ENCODE results near the gene PCIF1. TPM values are rescaled to one million over a fixed set of nuclear protein-coding genes. Genes with fewer than 3 reads are reported as not detected.
A peak's percentile ranks its signal among the peaks of the same experiment; 100 is the strongest.
"Not testable (repeated sequence)": the region's sequence is repeated elsewhere in the genome, so short reads cannot be mapped to it uniquely, and the experiment has no call there.

Gene PCIF1
- polyA plus RNA-seq, 12 donors = 20.6 to 40.3 (median 22.7) TPM; not detected in 1

DNA sequence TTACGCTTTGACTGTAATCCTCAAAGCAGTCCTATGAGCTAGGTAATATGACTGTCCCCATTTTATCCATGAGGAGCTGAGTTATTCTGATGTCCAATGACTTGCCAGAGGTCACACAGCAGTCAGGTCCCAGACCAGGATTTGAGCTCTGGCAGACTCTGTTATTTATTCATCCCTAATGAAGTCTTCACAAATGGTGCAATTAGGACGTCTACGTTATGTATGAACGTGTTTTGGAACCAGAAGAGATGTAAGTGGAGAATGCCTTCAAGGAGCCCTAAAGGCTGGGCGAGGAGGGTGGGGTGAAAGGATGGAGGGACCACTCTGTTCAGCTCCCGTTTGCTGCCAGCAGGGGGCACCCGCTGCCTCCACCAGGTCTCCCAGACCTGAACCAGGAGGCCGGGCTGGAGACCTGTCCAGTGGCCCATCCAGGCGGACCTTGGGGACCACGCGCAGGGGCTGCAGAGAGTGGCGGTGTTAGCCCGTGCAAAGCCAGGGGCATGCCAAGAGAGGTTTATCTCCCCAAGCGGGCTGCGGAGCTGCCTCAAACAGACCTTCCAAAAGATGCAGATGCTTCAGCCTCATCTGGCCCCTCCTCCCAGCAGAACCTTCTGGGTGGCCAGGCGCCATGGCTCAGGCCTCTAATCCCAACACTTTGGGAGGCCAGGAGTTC lies 52.8 kb downstream of the PCIF1 start:
- DNase-seq = peak; percentile 44

DNA sequence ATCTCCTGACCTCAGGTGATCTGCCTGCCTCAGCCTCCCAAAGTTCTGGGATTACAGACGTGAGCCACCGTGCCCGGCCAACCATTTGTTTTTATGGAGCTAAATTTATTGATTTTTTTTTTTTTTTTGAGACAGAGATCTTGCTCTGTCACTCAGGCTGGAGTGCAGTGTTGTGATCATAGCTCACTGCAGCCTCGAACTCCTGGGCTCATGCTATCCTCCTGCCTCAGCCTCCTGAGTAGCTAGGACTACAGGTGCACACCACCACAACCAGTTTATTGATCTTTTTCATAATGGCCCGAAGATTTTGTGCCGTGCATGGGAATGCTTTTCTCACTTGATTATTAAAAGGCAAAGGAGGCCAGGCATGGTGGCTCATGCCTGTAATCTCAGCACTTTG lies 54.3 kb downstream of the PCIF1 start:
- DNase-seq = not testable (repeated sequence)

DNA sequence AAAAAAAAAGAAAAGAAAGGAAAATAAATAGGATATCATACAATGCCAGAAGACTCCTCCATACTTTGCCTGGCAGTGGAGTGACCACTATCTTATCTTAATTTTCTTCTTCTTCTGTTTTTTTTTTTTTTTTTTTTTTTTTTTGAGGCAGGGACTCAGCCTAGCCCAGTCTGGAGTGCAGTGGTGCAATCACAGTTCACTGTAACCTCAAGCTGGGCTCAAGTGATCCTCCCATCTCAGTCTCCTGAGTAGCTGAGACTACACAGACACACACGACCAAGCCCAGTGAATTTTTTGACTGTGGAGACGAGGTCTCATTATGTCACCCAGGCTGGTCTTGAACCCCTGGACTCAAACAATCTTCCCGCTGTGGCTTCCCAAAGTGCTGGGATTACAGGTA lies 57.1 kb downstream of the PCIF1 start:
- no peak for DNase-seq

DNA sequence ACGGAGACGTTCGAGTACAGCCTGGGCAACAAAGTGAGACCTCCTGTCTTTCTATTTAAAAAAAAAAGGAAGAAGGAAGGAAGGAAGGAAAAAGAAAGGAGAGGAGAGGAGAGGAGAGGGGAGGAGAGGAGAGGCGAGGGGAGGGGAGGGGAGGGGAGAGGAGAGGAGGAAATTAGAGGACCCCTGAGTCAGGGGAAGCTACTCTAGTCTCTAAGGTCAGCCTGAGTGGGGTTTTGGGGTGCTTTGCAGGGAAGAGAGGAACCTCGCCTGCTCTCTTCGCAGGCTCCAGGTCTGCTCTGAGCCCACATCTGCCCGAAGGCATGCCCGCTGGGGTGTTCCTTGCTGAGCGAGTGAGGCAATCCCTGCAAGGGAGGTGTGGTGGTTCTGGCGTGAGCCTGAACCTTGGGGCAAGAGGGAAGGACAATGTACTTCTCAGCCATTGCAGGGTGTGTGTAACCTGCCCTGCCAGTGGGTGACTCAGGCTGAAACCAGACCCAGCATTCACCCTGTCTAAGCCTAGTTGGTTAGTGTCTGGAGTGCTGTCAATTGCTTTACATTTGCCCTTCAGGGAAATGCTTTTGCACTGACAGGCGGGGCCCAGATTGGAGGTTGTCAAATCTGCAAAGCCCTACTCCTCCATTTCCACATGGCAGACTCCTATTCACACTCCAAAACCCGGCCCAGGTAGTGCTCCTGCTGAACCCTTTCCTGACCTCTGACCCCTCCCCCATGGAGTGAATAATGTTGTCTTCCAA lies 58.9 kb downstream of the PCIF1 start:
- DNase-seq = no peak

DNA sequence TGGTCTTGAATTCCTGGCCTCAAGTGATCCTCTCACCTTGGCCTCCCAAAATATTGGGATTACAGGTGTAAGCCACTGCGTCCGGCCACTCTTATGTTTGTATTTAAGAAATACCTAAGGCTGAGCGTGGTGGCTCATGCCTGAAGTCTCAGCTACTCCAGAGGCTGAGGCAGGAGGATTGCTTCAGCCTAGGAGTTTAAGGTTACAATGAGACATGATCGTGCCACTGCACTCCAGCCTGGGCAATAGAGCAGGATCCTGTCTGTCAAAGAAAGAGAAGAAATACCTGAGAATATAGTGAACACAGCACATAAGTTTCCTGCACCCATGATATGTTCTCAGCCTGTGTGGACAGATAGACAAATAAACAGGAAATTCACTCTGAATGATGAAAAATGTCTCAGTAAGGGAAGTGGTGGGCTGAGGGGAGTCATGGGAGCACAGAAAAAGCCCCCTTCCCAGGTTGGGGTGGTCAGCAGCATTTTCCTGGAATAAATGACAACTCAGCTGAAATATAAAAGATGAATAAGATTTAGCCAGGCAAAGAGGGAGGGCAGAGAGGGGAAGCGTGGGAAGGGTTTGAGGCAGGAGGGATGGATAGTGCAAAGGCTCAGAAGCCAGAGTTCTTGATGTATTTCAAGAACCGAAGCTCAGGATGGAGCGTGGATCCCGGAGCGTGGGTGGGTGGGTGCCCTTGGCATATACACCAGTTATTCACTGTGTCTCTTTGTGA lies 60.4 kb downstream of the PCIF1 start:
- no peak for DNase-seq

DNA sequence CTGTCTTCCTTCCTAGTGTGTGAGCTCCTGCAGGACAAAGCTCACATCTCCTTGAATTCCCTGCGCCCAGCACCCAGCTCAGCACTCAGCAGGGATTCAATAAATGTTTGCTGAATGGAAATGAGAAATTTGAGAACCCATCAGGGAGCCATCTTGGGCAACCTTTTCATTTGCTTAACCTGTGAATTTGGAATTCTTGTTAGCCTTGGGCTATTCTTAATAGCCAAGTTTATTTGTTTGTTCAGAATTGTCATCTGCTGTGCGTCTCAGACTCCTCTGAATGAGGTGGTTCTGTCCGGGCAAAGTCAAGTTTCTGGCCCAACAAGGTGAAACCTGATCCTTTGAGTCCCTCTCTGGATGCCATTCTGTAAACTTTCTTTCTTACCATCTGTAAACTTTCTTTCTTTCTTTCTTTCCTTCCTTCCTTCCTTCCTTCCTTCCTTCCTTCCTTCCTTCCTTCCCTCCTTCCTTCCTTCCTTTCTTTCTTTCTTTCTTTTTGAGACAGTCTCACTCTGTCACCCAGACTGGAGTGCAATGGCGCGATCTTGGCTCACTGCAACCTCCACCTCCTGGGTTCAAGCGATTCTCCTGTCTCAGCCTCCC lies 61.1 kb downstream of the PCIF1 start:
- not testable (repeated sequence) for DNase-seq

DNA sequence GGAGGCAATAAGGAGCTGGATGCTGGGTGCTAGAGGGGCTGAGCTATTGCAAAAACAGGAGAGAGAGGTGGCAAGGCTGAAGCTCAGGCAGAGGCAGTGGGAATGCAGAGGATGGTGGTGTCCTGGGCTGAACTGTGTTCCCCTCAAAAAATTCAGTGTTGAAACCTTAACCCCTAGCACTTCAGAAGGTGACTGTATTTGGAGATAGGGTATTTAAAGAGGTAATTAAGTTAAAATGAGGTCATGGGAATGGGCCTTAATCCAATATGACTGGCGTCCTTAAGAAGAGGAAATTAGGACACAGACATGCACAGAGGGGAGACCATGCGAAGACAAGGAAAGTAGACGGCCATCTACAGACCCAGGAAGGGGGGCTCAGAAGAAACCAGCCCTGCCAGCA lies 62.7 kb downstream of the PCIF1 start:
- DNase-seq = no peak

Other genes starting within 250 kb of the PCIF1 start
- gene WFDC13, start 232.6 kb upstream of the PCIF1 start, polyA plus RNA-seq (ENCODE audit: insufficient read length in 12 of 12) = under 1 TPM in 1 of 12 donors, not detected in 11; 0.13 TPM
- gene WFDC10B, start 229.7 kb upstream of the PCIF1 start, polyA plus RNA-seq (ENCODE audit: insufficient read length in 12 of 12) = not detected
- gene SPINT4, start 212.3 kb upstream of the PCIF1 start, polyA plus RNA-seq (ENCODE audit: insufficient read length in 12 of 12) = not detected
- 1 to 10 TPM in 3 of 12 donors, under 1 TPM in 6, not detected in 3; 0.18 to 1.8 (median 0.74) TPM for gene WFDC3, start 142.8 kb upstream of the PCIF1 start, polyA plus RNA-seq (ENCODE audit: insufficient read length in 12 of 12)
- gene DNTTIP1, start 142.7 kb upstream of the PCIF1 start, polyA plus RNA-seq (ENCODE audit: insufficient read length in 12 of 12) = 10 to 100 TPM in 11 of 12 donors, not detected in 1; 33.2 to 55.0 (median 45.1) TPM
- 10 to 100 TPM in 11 of 12 donors, not detected in 1; 19.8 to 66.7 (median 30.8) TPM for gene UBE2C, start 122.0 kb upstream of the PCIF1 start, polyA plus RNA-seq (ENCODE audit: insufficient read length in 12 of 12)
- gene TNNC2, start 107.4 kb upstream of the PCIF1 start, polyA plus RNA-seq (ENCODE audit: insufficient read length in 12 of 12) = 1,000 to 10,000 TPM; 1,517 to 8,366 (median 5,425) TPM
- gene SNX21, start 100.9 kb upstream of the PCIF1 start, polyA plus RNA-seq (ENCODE audit: insufficient read length in 12 of 12) = 10 to 100 TPM in 11 of 12 donors, not detected in 1; 14.4 to 30.9 (median 22.4) TPM
- 10 to 100 TPM in 11 of 12 donors, not detected in 1; 14.1 to 28.6 (median 22.1) TPM for gene ACOT8, start 77.3 kb upstream of the PCIF1 start, polyA plus RNA-seq (ENCODE audit: insufficient read length in 12 of 12)
- 1 to 10 TPM in 10 of 12 donors, not detected in 2; 3.0 to 4.1 (median 3.5) TPM for gene ZSWIM3, start 77.1 kb upstream of the PCIF1 start, polyA plus RNA-seq (ENCODE audit: insufficient read length in 12 of 12)
- gene ZSWIM1, start 53.5 kb upstream of the PCIF1 start, polyA plus RNA-seq (ENCODE audit: insufficient read length in 12 of 12) = 10 to 100 TPM in 6 of 12 donors, 1 to 10 TPM in 5, not detected in 1; 5.0 to 14.3 (median 10.2) TPM
- gene SPATA25, start 47.1 kb upstream of the PCIF1 start, polyA plus RNA-seq (ENCODE audit: insufficient read length in 12 of 12) = 10 to 100 TPM in 1 of 12 donors, 1 to 10 TPM in 10, not detected in 1; 2.9 to 17.1 (median 6.7) TPM
- 10 to 100 TPM in 9 of 12 donors, 1 to 10 TPM in 2, not detected in 1; 8.2 to 20.2 (median 11.3) TPM for gene NEURL2, start 43.5 kb upstream of the PCIF1 start, polyA plus RNA-seq (ENCODE audit: insufficient read length in 12 of 12)
- gene CTSA, start 43.3 kb upstream of the PCIF1 start, polyA plus RNA-seq (ENCODE audit: insufficient read length in 12 of 12) = 100 to 1,000 TPM in 1 of 12 donors, 10 to 100 TPM in 10, not detected in 1; 54.5 to 110 (median 60.1) TPM
- gene PLTP, start 22.5 kb upstream of the PCIF1 start, polyA plus RNA-seq (ENCODE audit: insufficient read length in 12 of 12) = 10 to 100 TPM in 11 of 12 donors, not detected in 1; 13.1 to 54.0 (median 21.1) TPM
- 10 to 100 TPM in 5 of 12 donors, 1 to 10 TPM in 6, not detected in 1; 6.4 to 16.5 (median 9.4) TPM for gene ZNF335, start 37.5 kb downstream of the PCIF1 start, polyA plus RNA-seq (ENCODE audit: insufficient read length in 12 of 12)
- 10 to 100 TPM in 1 of 12 donors, 1 to 10 TPM in 3, under 1 TPM in 7, not detected in 1; 0.09 to 23.8 (median 0.29) TPM for gene MMP9, start 74.2 kb downstream of the PCIF1 start, polyA plus RNA-seq (ENCODE audit: insufficient read length in 12 of 12)
- gene SLC12A5, start 94.5 kb downstream of the PCIF1 start, polyA plus RNA-seq (ENCODE audit: insufficient read length in 12 of 12) = 1 to 10 TPM in 5 of 12 donors, under 1 TPM in 5, not detected in 2; 0.67 to 3.3 (median 1.1) TPM
- gene NCOA5, start 155.3 kb downstream of the PCIF1 start, polyA plus RNA-seq (ENCODE audit: insufficient read length in 12 of 12) = 10 to 100 TPM in 11 of 12 donors, not detected in 1; 23.4 to 40.7 (median 34.5) TPM
- gene CD40, start 183.6 kb downstream of the PCIF1 start, polyA plus RNA-seq (ENCODE audit: insufficient read length in 12 of 12) = 10 to 100 TPM in 1 of 12 donors, 1 to 10 TPM in 9, not detected in 2; 4.3 to 13.5 (median 7.6) TPM